ENCODE results near the gene OLFML1.

- no peak for TF ChIP-seq CTCF (IDR thresholded peaks at IDR 0.05)
- TF ChIP-seq CREB1 (CRISPR knock-in tag; IDR thresholded peaks at IDR 0.05): no peak
- no peak for TF ChIP-seq USF1 (CRISPR knock-in tag; IDR thresholded peaks at IDR 0.05)
- no peak for TF ChIP-seq E2F5 (CRISPR knock-in tag; IDR thresholded peaks at IDR 0.05)
- TF ChIP-seq ZNF512 (CRISPR knock-in tag; IDR thresholded peaks at IDR 0.05; ENCODE audit: borderline replicate concordance): no peak
These were observed 26.1 kb downstream of the OLFML1 start for GRCh38 chr11:7511401-7511800.
